ENCODE data around the gene CHMP4B.
A peak's percentile ranks its signal among the peaks of the same experiment; 100 is the strongest.
"Not testable (repeated sequence)": the region's sequence is repeated elsewhere in the genome, so short reads cannot be mapped to it uniquely, and the experiment has no call there.

The CHMP4B gene

DNA sequence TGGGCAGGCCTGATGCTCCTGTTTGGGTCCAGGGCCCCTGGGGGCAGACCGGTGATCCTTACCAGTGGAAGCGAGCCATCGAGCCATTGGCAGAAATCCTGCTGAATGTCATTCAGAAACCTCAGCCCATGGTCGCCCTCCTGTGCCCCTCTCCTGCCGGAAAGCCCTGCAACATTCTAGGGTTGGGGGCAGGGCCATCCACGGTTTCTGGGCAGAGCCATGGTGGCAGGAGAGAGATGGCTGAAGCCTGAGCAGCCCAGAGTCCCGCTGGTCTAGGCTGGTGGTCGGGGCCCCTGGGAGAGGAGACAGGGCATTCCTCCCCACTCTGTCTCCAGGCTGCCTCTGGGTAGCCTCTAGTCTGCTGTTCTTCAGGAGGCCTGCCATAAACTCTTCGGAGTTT, 19.6 kb upstream of the CHMP4B start:
- in situ Hi-C loops (cut with HindIII; ENCODE audit: low sequenced_read_pairs): no loop called here
- TF ChIP-seq, protein P1, sequence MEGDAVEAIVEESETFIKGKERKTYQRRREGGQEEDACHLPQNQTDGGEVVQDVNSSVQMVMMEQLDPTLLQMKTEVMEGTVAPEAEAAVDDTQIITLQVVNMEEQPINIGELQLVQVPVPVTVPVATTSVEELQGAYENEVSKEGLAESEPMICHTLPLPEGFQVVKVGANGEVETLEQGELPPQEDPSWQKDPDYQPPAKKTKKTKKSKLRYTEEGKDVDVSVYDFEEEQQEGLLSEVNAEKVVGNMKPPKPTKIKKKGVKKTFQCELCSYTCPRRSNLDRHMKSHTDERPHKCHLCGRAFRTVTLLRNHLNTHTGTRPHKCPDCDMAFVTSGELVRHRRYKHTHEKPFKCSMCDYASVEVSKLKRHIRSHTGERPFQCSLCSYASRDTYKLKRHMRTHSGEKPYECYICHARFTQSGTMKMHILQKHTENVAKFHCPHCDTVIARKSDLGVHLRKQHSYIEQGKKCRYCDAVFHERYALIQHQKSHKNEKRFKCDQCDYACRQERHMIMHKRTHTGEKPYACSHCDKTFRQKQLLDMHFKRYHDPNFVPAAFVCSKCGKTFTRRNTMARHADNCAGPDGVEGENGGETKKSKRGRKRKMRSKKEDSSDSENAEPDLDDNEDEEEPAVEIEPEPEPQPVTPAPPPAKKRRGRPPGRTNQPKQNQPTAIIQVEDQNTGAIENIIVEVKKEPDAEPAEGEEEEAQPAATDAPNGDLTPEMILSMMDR (IDR thresholded peaks at IDR 0.05; ENCODE audit: low read depth, low read length): no peak

GRCh38 chr20:33791959-33792597, 19.1 kb upstream of the CHMP4B start:
- in situ Hi-C loops (cut with HindIII; ENCODE audit: low sequenced_read_pairs): no loop called here
- DNase-seq (ENCODE audit: low read depth, low spot score): peak; percentile 45
- TF ChIP-seq, protein P1 (IDR thresholded peaks at IDR 0.05; ENCODE audit: low read depth, low read length): peak; percentile 82
- no peak overlapping the region for H3K4me3 ChIP-seq (ENCODE audit: low read depth, low read length)

More for the DNA sequence above, 19.6 kb upstream of the CHMP4B start:
- no peak overlapping the region for H3K4me3 ChIP-seq (ENCODE audit: low read depth, low read length)
- no peak for DNase-seq (ENCODE audit: low read depth, low spot score)

- in situ Hi-C loops (cut with HindIII; ENCODE audit: low sequenced_read_pairs); H3K4me3 ChIP-seq (ENCODE audit: low read depth, low read length); DNase-seq (ENCODE audit: low read depth, low spot score): not testable (repeated sequence)
Observed at GRCh38 chr20:33792598-33792989, 18.6 kb upstream of the CHMP4B start.

DNA sequence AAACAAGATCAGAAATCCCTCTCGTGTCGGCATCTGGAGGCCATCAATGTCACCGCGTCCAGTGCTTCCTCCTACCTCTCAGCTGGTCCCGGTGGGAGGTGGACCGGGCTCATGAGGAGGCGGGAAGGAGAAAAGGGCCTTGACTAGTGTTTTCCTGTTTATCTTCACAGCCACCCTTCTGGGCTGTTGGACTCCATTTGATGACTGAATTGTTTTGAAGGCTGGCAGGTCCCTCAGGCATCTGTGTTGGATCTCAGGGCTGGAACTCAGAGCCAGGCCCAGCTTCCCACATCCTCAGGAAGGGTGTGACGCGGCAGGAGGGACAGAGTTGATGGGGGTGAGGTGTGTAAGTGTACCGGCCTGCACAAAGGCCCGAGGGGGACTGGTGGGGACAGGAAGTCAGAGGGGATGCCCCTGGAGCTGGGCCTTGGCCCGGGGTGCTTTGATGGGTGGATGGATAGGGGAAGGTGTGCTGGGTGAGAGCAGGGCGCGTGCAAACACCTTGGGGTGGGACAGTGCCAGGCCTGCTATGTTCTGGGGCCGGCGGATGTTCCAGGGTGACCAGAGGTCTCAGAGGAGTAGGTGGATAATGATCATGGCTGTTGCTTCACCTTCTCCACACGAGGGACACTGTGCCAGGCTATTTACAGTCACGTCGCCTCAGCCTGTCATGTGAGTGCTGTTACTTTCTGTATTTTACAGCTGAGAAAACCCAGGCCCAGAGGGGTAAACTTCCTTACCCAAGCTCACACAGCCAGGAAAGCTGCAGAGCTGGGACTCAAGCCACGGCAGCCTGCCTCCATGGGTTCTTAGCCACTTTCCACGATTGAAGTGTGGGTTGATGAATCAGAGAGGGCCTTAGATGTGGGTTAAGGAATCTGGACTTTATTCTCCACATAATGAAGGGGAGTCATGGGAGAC, 17.9 kb upstream of the CHMP4B start:
- DNase-seq (ENCODE audit: low read depth, low spot score): peak; percentile 58
- no peak overlapping the region for H3K4me3 ChIP-seq (ENCODE audit: low read depth, low read length)
- TF ChIP-seq, protein P1 (IDR thresholded peaks at IDR 0.05; ENCODE audit: low read depth, low read length): no peak
- in situ Hi-C loops (cut with HindIII; ENCODE audit: low sequenced_read_pairs): no loop called here

- TF ChIP-seq, protein P1 (IDR thresholded peaks at IDR 0.05; ENCODE audit: low read depth, low read length): no peak
- no peak overlapping the region for H3K4me3 ChIP-seq (ENCODE audit: low read depth, low read length)
- in situ Hi-C loops (cut with HindIII; ENCODE audit: low sequenced_read_pairs): no loop called here
- DNase-seq (ENCODE audit: low read depth, low spot score): no peak
Observed at GRCh38 chr20:33796263-33796906, 14.8 kb upstream of the CHMP4B start.

- DNase-seq (ENCODE audit: low read depth, low spot score): no peak
- TF ChIP-seq, protein P1 (IDR thresholded peaks at IDR 0.05; ENCODE audit: low read depth, low read length): no peak
- no peak overlapping the region for H3K4me3 ChIP-seq (ENCODE audit: low read depth, low read length)
- in situ Hi-C loops (cut with HindIII; ENCODE audit: low sequenced_read_pairs): no loop called here
Observed at GRCh38 chr20:33796907-33797544, 14.1 kb upstream of the CHMP4B start.

Measured in astrocyte of the spinal cord (primary cell).